Measurements from ENCODE around the gene CHCHD6.
A peak's percentile ranks its signal among the peaks of the same experiment; 100 is the strongest.

CHCHD6 gene

GRCh38 chr3:126704494-126705214, 614 bp downstream of the CHCHD6 start:
- DNase-seq (ENCODE audit: low spot score): peak; percentile 5

- no peak for DNase-seq (ENCODE audit: low spot score)
These were observed 2.6 kb downstream of the CHCHD6 start for GRCh38 chr3:126706631-126707030.

- no peak for DNase-seq (ENCODE audit: low spot score)
These were observed 7.2 kb downstream of the CHCHD6 start for GRCh38 chr3:126711121-126711760.

GRCh38 chr3:126713199-126713598, 9.2 kb downstream of the CHCHD6 start:
- no peak for DNase-seq (ENCODE audit: low spot score)

GRCh38 chr3:126714276-126714900, 10.3 kb downstream of the CHCHD6 start:
- peak; percentile 9 for DNase-seq (ENCODE audit: low spot score)

GRCh38 chr3:126714921-126715320, 10.9 kb downstream of the CHCHD6 start:
- no peak for DNase-seq (ENCODE audit: low spot score)

- DNase-seq (ENCODE audit: low spot score): no peak
These were observed 11.4 kb downstream of the CHCHD6 start for GRCh38 chr3:126715432-126715831.

- DNase-seq (ENCODE audit: low spot score): no peak
These were observed 12.0 kb downstream of the CHCHD6 start for GRCh38 chr3:126716057-126716456.

- DNase-seq (ENCODE audit: low spot score): no peak
These were observed 14.8 kb downstream of the CHCHD6 start for GRCh38 chr3:126718561-126719445.

- DNase-seq (ENCODE audit: low spot score): no peak
These were observed 16.6 kb downstream of the CHCHD6 start for GRCh38 chr3:126720596-126720995.

- no peak for DNase-seq (ENCODE audit: low spot score)
These were observed 17.2 kb downstream of the CHCHD6 start for GRCh38 chr3:126721246-126721645.

- DNase-seq (ENCODE audit: low spot score): no peak
These were observed 19.2 kb downstream of the CHCHD6 start for GRCh38 chr3:126723237-126723636.

- DNase-seq (ENCODE audit: low spot score): no peak
These were observed 19.8 kb downstream of the CHCHD6 start for GRCh38 chr3:126723801-126724200.

GRCh38 chr3:126728680-126729079, 24.6 kb downstream of the CHCHD6 start:
- DNase-seq (ENCODE audit: low spot score): no peak

- no peak for DNase-seq (ENCODE audit: low spot score)
These were observed 26.3 kb downstream of the CHCHD6 start for GRCh38 chr3:126730376-126730775.

- no peak for DNase-seq (ENCODE audit: low spot score)
These were observed 27.0 kb downstream of the CHCHD6 start for GRCh38 chr3:126731044-126731443.

- no peak for DNase-seq (ENCODE audit: low spot score)
These were observed 28.4 kb downstream of the CHCHD6 start for GRCh38 chr3:126732281-126733060.

- DNase-seq (ENCODE audit: low spot score): no peak
These were observed 29.0 kb downstream of the CHCHD6 start for GRCh38 chr3:126733061-126733430.

- DNase-seq (ENCODE audit: low spot score): no peak
These were observed 30.2 kb downstream of the CHCHD6 start for GRCh38 chr3:126734106-126734723.

GRCh38 chr3:126737527-126737926, 33.5 kb downstream of the CHCHD6 start:
- DNase-seq (ENCODE audit: low spot score): no peak

GRCh38 chr3:126742057-126742456, 38.0 kb downstream of the CHCHD6 start:
- DNase-seq (ENCODE audit: low spot score): no peak
